ENCODE results near the gene CEND1.

Gene CEND1

DNA sequence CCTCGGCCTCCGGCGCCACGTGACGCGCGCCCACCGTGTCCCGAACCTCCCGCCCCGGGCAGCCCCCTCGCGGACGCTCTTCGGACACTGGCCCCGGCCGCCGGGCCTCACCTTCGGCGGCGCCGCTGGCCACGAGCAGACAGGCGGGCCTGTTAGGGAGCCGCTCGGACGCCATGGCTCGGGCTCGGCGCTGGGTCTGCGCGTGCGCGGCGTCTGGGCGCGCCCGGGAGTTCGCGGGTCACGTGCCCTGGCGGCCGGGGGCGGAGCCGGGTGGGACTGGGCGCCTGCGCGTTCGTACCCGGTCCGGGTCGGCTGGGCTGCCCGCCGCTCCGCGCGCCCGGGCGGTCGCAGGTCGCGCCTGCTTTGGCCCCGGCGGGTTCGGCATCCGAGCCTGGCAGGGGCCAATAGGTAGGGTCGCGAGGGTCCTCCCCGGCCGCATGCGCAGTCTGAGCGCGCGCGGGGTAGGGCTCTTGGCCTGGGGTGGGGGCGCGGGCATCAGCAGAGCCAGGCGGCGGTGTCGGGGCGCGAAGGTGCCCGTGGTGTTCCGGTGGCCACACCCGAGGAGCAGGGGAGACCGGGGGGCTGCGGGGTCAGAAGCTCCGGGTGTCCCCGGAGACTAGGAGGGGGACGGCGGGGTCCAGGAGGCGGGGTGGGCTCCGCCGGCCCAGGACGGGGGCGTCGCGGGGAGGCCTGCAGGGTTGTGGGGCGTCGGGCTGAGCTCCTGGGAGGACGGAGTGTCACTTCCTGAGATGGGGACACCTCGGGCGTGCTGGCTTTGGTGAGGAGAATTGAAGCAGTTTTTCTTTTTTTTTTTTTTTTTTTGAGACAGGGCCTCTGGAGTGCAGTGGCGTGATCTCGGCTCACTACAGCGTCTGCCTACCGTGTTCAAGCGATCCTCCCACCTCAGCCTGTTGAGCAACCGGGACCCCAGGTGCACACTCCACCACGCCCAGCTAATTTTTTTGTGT is 12.3 kb downstream of the CEND1 start, which contains the start of gene GATD1:
Gene GATD1 (minus strand): TSS at position 200 of the 968 bp plus-strand sequence. CDS start 25 bp downstream, at position 175.
- DNase-seq (ENCODE audit: low spot score) = peak; percentile 72

DNA sequence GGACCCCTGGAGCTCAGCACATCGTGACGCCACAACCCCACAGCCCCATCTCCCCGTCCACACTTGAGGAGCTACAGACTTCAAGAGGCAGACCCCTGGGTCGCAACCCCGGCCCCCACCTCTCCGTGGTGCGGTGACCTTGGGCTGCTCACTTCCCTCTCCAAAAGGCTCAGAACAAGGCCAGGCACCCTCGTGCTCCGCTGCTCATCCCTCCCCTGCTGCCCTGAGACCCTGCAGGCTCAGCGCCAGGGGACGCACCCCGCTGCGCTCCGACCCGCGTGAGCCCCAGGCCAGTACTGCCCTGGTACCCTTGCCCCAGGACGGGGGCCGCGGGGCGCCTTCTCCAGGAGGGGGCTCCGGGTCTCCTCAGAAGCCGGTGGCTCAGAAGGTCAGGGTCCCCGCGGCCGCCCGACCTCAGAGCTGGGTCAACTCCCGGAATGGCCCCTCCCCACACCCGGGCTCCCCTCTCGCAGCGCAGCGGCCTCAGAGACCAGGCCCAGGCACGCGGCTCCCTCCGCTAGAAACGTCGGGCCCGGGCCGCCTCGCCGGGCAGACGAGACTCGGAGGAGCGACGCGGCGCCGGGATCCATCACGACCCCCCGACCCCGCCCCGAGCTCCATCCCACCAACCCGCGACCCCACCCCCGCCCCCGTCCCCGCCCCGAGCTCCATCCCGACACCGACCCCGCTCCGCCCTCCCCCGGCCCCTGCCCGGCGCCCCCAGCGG is 13.2 kb downstream of the CEND1 start:
- no peak for DNase-seq (ENCODE audit: low spot score)

DNA sequence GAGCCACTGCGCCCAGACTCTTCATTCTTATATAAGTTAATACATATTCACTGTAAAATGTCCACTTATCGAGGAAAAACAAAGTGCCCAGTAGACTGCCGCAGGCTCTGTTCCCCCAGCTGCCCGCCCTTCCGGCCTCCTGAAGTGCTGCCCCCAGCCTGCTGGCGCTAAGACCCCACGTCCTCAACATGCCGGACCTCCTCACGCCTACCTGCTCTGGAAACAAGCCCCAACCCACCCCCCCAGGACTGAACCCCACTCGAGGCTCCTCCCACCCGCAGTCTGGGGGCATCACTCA is 13.7 kb downstream of the CEND1 start:
- DNase-seq (ENCODE audit: low spot score) = no peak

DNA sequence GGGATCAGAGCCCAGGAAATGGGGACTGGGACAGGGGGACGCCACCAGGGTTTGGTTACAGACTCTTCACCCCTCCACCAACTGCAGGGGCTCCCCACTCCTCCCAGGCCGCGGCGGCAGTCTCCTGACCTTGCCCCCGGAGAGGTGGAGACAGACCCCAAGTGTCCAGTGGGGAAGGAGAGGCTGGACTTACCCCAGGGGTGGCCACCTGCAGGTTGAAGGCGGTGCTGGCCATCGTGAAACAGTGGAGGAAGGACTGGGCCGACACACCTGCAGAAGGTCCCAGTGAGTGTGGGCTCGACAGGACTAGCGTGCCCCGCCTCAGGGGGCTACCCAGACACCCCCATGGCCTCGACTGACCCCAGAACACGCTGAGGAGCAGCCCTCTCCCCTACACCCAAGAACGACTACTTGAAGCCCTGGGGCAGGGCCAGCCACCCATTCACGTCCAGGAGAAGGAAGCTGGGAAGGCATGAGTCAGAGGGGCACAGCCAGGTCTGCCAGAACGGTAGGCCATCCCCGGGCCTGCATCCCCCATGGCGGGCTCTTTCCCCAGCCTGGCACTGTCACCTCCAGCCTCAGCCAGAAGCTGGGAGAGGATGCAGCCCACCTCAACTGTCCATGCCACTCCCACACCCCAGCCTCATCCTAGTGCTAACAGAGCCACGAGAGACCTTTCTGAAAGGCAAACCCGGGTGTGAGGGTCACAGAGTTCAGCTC is 14.9 kb downstream of the CEND1 start:
- no peak for DNase-seq (ENCODE audit: low spot score)

DNA sequence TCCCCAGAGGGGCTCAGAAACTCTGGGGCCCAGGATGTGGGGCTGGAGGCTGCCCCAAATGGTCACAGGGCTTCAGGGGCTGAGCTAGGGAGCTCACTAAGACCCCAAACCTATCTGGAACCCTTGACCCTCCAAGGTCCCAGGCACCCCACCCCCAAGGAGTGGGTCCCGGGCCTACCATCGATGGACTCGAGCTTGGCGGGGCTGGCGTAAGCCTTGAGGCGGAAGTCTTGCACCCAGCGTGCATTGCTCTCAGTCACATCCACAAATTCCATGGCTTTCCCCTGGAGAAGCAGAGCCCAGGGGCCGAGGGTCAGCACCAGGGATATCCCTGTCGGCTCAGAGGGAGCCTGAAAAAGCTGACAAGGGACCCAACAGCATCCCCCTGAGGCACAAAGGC is 16.1 kb downstream of the CEND1 start:
- no peak for DNase-seq (ENCODE audit: low spot score)

DNA sequence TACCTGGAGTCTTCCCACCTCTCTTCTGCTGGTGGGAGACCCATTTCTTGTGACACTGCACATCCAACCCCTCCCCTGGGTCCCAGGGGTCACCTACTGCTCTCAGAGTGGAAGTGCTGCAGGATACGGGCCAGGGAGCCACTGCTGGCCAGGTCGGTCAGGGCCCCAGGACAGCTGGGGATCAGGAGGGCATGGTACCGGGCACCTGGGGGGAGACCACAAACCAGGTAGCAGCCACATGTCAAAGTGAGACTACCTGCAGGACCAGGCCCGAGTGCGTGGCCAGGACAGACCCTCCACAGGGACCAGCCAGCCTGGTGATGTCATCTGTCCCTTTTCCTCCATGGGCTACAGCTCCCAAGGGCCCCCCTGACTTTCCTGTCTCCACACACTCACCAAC is 16.5 kb downstream of the CEND1 start:
- no peak for DNase-seq (ENCODE audit: low spot score)

DNA sequence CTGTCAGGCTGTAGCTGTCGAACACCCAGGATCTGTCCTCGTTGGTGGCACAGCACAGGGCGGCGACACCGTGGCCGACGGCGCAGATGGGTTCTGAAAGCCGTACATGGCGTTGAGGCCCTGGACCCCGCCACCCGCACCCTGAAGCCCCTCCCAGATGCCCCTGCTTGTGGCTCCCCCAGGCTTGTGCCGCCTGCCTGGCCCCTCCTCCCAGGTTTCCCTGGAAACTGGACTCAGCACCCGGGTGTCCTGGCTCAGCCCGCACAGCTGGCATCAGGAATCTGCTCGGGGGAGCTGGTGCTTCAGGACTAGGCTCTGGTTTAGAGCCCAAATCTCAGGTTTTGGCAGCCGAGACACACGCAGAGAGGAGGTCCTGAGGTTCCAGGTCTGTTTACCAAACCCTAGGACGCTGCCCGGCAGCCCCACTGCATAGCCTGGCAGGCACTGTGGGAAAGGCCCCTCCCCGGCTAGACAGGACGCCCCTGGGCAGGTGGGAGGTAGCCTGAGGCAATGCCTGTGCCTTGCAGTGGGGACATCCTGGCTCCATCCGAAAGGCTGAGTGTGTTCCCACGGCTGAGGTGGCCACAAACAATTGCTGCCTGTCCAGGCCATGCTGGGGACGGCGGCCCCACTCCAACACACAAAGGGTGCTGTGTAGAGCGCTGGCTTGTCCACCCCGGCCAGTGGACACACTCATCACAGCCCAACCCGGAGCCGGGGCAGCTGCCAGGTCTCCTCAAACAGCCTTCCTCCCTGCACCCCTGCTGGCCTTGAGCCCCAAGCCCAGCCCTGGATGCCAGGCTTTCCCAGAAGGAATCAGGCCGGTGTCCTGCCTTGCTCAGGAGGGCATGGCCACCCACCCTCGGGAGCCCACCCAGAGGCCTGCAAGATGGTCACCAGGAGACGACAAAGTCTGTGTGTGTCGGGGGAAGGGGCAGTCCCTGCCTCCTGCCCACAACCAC is 17.2 kb downstream of the CEND1 start:
- DNase-seq (ENCODE audit: low spot score) = peak; percentile 96

DNA sequence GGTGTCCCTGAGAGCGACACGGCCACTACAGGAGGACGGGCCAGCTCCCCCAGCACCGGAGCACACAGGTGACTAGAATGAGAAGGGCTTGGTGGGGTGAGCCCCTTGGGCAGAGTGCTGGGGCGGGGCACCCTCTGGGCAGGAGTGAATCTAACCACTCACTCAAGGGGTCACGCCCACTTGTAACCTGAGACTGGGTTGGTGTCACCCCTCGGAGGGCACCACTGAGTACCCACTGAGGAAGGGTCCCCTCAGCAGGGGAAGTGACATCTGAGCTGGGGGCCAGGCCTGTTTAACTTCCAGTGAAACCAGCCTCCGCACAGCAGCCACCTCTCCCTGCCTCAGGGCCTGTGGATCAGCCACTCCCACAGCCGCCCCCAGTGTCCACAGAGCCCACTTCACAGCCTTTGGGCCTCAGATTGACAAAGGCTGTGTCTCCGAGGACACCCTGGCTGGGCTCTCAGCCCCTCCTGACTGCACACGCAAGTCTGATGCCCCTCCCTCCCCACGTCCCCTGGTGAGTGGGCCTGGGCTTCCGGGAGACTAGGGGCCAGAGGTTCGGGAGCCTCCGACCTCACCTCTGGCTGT is 18.2 kb downstream of the CEND1 start:
- DNase-seq (ENCODE audit: low spot score) = no peak

DNA sequence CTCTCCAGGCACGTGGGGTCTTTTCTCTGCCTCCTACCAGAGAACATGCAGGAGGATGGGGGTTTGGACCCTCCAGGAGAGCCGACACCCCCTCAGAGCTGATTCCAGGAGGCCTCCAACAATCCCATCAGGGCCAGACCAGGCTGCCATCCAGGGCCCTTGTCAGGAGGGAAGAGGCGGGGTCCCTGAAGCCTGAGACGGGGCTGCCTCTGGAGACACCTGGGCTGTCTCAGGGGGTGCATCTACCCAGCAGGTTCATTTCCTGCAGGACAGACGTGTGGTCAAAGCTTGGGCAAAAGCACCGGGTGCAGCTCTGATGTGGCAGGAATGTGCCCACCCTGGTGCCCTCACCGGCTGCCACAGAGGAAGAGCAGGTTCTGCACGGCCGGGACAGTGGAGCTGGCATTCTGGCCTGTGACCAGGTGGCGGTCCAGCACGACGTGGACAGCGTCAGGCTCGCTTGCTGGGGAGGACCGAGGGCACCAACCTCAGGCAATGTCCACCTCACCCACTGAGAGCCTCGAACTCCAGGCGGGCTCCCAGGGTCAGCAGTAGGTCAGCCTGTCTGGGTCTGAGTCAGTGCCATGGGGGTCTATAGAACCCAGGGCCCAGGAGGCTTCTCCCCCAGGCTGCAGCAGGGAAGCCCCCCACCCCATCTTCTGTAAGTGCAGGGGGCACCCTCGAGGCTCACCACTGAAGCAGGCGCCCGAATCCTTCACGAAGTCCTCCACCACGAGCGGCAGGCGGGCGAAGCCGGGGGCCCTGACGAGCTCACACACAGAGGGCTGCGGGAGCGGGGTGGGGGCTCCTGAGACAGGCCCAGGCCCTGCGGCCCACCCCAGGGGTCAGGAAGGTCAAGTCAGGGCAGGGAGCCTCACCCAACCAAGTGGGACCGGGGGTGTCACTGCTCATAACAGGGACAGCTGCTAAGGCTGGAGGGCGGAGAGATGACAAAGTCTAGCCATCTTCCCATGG is 19.0 kb downstream of the CEND1 start:
- DNase-seq (ENCODE audit: low spot score) = no peak

DNA sequence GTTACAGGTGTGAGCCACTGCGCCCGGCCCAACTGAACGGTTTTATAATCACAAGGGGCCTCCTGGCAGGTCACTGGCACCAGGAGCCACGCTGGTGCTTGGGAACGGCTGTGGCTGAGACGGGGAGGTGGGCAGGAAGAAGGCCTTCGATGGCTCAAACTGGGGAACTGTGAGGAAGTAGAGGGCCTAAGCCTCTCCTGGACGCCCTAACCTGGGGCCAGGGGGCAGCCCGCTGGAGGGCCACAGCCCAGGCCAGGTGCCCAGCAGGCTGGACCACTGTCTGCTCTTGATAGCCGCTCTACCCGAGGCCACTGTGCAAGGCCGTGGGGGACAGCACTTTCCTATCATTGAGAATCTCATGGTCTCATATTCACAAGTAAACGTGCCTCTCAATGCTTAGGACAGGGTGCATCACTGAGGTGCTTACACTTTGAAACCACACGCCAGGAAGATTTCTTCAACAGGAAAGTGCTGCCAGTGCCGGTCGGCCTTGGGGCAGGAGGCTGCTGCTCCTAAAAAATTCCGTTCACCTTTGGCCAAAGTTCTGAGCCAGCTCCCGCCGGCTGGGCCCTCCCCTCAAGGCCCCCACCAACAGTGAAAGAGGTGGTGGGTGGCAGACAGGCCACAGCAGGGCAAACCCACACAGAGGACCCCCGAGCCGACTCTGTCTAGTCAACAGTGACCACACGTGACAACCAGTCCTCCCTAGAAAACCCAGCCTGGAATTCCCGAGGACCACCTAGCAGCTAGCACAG is 19.8 kb downstream of the CEND1 start:
- no peak for DNase-seq (ENCODE audit: low spot score)

DNA sequence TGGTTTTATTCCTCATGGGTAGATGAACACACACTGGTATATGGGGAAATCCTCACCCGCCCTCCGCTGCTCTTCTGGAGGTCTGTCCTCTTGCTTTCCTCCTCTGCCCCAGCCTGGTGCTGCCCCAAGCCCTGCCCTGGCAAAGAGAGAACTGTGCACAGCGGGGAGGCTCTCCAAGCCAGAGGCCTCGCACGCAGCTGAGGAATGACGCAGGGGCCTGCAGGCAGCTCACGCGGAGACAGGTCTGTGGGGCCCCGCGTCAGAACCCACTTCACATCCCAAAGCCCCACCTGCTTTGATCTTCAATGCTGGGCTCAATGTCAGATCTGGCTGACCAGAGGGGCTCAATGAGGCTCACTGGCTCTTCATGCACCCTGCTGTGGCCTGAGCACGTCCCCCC is 22.7 kb downstream of the CEND1 start:
- no peak for DNase-seq (ENCODE audit: low spot score)

DNA sequence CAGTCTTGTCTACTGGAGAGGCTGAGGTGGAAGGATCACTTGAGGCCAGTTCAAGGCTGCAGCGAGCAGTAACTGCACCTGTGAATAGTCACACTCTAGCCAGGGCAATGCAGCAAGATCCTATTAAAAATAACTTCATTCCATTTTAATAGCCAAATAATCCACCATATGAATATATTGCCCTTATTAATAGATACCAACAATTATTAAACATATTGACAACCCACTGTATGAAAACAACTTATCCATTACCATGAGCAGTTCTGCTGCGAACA is 23.0 kb downstream of the CEND1 start:
- DNase-seq (ENCODE audit: low spot score) = no peak

DNA sequence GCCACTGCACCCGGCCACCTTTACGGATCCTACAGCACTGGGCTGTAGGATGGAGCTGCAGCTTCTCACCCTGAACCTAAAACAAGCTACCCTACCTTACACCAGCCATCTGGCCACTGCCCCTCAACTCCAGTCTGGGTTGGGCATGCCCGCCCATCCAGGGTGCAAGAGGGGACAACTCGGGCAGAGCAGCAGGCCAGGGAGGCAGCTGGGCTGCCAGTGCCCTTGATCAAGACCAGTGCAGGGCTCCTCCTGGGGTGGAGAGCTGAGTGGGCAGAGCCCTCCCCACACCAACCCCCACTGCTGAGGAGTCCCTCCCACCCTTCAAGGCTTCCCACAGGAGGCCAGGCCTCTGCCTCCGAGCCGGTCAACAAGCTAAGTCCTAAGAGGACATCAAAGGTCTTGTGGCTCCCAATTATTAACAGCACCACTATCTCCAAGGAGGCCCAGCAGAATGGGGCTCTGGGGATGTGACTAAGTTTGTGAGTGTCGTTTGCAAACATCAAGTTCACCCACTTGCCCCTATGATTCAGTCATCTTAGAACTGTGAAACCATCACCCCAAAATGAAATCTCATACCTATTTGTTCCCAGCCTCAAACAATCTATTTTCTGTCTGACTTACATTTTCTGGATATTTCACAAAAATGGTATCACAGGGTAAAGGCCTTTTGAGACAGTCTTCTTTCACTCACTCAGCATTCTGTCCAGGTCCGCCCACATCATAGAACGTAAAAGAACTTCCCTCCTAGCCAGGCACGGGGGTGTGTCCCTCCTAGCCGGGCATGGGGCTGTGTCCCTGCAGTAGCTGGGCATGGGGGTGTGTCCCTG is 23.6 kb downstream of the CEND1 start:
- DNase-seq (ENCODE audit: low spot score) = no peak

DNA sequence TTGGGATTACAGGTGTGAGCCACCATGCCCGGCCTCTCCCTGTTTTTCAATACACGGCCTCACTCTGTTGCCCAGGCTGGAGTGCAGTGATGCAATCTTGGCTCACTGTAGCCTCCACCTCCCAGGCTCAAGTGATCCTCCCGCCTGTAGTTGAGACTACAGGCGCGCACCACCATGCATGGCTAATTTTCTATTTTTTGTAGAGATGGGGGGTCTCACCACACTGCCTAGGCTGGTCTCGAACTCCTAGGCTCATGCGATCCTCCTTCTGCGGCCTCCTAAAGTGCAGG is 24.1 kb downstream of the CEND1 start:
- DNase-seq (ENCODE audit: low spot score) = no peak

DNA sequence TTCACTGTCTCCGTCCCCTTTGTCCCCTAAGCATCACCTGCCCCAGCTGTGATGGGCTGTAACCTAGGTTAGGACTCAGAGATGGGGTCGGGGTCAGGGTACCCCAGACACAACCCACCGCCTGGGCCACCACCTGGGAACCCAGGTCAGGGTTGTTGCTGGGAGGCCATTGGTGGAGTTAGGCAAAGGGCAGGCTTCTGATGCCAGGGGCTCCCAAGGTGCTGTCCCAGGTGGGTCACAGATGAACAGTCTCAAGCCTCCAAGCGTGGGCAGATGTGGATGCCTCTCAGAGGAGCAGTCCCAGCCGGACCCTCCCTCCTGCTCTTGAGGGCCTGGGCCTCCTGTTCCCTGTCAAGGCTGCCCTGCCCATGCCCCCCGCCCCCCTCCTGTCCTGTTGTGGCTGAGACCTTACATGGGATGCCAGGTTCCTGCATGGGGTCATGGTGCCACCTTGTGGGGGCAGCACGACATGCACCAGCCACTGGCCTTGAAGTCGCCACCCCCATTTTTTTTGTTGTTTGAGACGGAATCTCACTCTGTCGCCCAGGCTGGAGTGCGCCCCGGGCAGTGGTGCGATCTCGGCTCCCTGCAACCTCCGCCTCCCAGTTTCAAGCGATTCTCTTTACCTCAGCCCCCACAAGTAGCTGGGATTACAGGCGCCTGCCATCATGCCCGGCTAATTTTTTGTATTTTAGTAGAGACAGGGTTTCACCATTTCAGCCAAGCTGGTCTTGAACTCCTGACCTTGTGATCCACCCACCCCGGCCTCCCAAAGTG is 24.7 kb downstream of the CEND1 start:
- peak; percentile 52 for DNase-seq (ENCODE audit: low spot score)

DNA sequence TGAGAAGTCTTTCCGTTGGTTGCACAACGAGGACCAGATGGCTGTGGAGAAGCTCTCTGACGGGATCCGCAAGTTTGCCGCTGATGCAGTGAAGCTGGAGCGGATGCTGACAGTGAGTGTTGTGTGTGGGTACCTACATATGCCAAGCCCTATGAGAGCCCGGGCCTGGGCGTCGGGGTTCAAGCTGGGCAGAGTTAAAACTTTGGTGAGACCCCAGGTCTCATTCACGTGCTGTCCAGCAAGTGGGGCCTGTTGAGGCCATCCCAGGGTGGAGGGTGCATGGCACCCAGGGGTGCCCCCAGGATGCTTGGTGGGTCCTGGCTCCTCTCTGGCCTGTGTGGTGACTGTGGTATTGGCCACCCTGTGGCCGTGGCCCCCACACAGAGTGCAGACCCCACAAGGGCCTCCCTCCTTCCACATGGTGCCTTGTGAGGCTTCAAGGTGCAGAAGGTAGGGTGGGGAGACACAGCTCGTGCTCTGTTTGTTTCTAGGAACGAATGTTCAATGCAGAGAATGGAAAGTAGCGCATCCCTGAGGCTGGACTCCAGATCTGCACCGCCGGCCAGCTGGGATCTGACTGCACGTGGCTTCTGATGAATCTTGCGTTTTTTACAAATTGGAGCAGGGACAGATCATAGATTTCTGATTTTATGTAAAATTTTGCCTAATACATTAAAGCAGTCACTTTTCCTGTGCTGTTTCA is 25.4 kb downstream of the CEND1 start:
- DNase-seq (ENCODE audit: low spot score) = no peak
